Memory B cell (primary cell): Measurements from ENCODE around the gene PEG3.

Experiments
- ATAC-seq: fragments of 150-1000 bp; cut with Tn5 transposase; 2 replicates; pipeline ENCODE4 v1.10.0; 2021; ENCODE audit warnings: low read depth, mild to moderate bottlenecking, moderate library complexity
- DNase-seq, 2 donors: peaks; one replicate each; pipeline ENCODE4 v3.0.0; 2022; ENCODE audit warnings: low spot score in 2 of 2
- H3K27ac Mint-ChIP-seq: one replicate; pipeline ENCODE4 v1.8.0; 2022; ENCODE audit warnings: mild to moderate bottlenecking, moderate library complexity, mixed read lengths
- H3K27me3 Mint-ChIP-seq: one replicate; pipeline ENCODE4 v1.8.0; 2022; ENCODE audit warnings: mixed read lengths
- H3K36me3 Mint-ChIP-seq: one replicate; pipeline ENCODE4 v1.8.0; 2022; ENCODE audit warnings: mild to moderate bottlenecking, mixed read lengths
- H3K4me1 Mint-ChIP-seq: one replicate; pipeline ENCODE4 v1.8.0; 2022; ENCODE audit warnings: mixed read lengths
- H3K4me3 Mint-ChIP-seq: one replicate; pipeline ENCODE4 v1.8.0; 2022; ENCODE audit warnings: mild to moderate bottlenecking, moderate library complexity, mixed read lengths
- H3K9me3 Mint-ChIP-seq: one replicate; pipeline ENCODE4 v1.8.0; 2022; ENCODE audit warnings: mixed read lengths

Gene PEG3

DNA sequence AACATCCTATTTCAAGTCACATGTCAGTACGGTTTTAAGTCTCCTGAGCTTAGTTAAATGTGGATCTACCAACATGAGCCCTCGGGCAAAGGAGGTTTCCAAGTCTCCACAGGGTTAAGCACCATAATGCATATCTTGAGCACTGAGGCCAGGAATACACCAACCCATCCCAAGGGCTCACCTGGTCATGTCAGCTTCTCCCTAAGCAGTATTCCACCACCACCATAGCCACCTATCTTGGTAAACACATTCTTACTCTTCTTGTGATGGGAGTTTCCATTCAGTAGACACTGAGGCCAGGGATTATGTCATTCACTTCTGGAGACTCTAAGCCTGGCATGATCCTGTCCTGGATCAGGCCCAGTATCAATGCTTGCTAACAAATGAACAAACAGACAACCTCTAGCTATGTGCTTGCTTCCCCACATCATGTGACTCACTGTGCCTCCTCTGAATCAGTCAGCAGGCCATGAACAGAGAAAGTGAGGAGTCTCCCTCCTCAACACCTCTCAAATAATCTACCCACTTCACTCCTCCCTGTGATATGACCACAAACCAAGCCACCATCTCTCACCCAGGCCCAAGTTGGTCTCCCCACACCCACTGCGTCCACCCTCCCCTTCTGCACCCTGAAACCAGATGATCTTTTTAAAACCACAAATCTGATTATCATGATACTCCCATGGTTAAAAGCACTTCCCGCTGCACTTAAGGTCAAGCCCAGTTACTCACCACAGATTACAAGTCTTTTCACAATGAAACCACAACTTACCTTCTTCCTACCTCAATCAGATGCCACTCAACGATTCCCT is 5.8 kb downstream of the PEG3 start:
- ATAC-seq (no peak), DNase-seq (no peak)
- no peaks in the 10 kb centered on the region for H3K4me1 Mint-ChIP-seq
- peaks cover 4% of the 10 kb centered on the region for H3K27me3 Mint-ChIP-seq
- no peak overlapping the region for H3K27ac Mint-ChIP-seq
- peaks cover 3% of the 10 kb centered on the region for H3K36me3 Mint-ChIP-seq
- peaks cover 22% of the 10 kb centered on the region for H3K9me3 Mint-ChIP-seq
- H3K4me3 Mint-ChIP-seq, result no peak overlapping the region

DNA sequence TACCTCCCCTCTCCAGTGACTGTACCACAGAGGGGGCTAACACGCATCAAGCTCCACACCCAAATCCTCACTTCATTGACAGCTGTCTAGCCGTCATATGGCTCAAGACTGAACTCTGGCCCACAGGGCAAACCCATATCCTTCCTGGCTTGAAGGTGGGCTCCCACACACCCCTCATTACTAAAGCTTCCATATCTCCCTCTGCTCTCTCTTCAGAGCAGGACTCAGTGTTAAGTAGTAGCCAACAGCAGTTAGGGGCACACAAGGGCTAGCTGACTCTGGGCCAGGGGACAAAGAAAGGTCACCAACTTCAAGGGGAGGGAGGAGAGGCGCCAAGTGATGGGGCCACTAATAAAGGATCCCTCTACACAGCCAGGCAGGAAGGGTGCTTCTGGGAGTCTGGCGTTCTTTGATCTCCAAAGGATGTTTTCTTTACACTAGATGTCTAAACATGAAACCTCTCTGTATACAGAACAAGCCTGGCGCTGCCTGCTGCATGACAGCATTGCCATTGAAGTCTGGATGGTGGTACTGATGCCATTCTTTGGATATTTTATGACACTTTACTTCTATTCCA is 8.1 kb downstream of the PEG3 start:
- no peak for DNase-seq
- ATAC-seq, result no peak
- Mint-ChIP-seq H3K4me3 (no peak overlapping the region), H3K36me3 (no peaks in the 10 kb centered on the region), H3K27ac (no peak overlapping the region), H3K9me3 (peaks cover 17% of the 10 kb centered on the region), H3K4me1 (no peaks in the 10 kb centered on the region), H3K27me3 (no peaks in the 10 kb centered on the region)

DNA sequence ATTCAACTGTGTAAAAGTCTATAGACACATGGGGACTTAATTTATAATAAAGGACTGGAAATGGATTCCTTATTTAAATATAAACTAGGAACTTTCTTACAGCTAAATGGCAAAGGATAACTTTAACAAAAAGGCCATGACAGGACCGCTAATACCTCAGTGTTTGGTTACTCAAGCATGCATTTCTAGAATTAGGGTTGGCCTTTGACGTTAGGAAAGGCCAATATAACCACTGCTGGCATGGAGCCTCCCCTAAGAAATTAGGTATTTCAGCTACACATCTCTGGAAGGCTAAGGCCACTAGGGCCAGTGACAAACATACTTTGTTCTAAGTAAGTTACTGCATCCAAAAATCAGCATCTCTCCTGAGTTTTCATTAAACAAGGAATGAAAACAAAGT is 9.3 kb downstream of the PEG3 start:
- no peak for DNase-seq
- Mint-ChIP-seq H3K36me3 (no peaks in the 10 kb centered on the region), H3K4me3 (no peak overlapping the region), H3K4me1 (no peaks in the 10 kb centered on the region), H3K9me3 (peaks cover 14% of the 10 kb centered on the region), H3K27me3 (no peaks in the 10 kb centered on the region), H3K27ac (no peak overlapping the region)
- no peak for ATAC-seq

DNA sequence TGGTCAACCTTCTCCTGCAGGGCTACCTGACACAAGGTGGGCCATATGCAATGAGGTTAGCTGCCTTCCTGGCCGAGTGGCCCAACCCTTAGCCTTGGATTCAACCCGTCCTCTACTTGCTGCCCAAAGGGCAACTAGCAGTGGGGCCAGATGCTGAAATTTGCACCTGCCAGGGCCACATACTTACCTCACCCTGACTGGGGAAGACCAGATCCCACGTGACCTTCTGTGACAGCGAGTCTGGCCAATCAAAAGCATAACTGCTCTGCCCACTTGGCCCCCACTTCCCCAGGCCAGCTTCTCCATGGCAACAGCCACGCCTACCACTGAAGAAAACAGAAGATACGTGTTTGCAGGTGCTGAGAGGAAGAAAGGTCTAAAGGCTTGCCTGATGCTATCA is 10.9 kb downstream of the PEG3 start:
- Mint-ChIP-seq H3K27ac (no peak overlapping the region), H3K4me1 (no peaks in the 10 kb centered on the region), H3K9me3 (peaks cover 7% of the 10 kb centered on the region), H3K27me3 (no peaks in the 10 kb centered on the region), H3K4me3 (no peak overlapping the region), H3K36me3 (no peaks in the 10 kb centered on the region)
- ATAC-seq (no peak), DNase-seq (no peak)

DNA sequence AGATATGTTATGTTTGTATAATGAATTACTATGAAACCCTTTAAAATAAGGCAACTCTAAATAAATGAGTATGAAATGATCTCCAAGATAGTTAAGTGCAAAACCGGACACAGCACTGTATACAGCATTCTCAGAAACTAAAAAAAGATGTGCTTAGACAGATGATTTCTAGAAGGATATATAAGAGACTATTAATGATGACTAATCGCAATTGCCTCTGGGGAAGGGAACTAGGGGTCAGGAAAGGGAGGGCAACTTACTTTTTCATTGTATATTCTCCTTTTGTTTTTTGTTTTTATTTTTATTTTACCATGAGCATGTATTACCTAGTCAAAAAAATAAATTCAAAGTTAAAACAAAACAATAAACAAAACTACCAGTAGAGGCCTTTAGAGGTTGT is 12.8 kb downstream of the PEG3 start:
- ATAC-seq, result no peak
- H3K27ac Mint-ChIP-seq, result no peak overlapping the region
- DNase-seq, result no peak
- no peak overlapping the region for H3K4me3 Mint-ChIP-seq
- no peaks in the 10 kb centered on the region for H3K27me3 Mint-ChIP-seq
- no peaks in the 10 kb centered on the region for H3K4me1 Mint-ChIP-seq
- H3K36me3 Mint-ChIP-seq, result no peaks in the 10 kb centered on the region
- H3K9me3 Mint-ChIP-seq, result peaks cover 6% of the 10 kb centered on the region

DNA sequence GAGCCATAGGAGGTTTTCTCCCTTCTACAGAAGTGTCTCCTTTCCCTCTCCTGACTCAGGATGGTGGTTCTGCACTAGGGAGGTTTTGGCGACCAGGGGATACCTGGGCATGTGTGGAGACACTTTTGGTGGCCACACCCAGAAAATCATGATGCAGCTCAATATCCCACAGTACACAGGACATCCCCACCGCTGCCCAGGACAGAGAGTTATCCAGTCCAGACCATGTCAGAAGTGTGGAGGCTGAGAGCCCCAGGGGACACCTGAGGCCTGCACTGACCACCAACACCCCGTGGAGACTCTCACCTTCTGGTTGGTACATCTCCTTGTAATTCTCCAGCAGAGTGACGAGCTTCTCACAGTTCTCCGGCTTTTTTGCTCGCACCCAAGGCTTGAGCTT is 16.6 kb downstream of the PEG3 start:
- ATAC-seq (no peak), DNase-seq (no peak)
- no peaks in the 10 kb centered on the region for H3K4me1 Mint-ChIP-seq
- no peaks in the 10 kb centered on the region for H3K36me3 Mint-ChIP-seq
- no peaks in the 10 kb centered on the region for H3K27me3 Mint-ChIP-seq
- no peak overlapping the region for H3K4me3 Mint-ChIP-seq
- H3K9me3 Mint-ChIP-seq, result peaks cover 5% of the 10 kb centered on the region
- no peak overlapping the region for H3K27ac Mint-ChIP-seq

DNA sequence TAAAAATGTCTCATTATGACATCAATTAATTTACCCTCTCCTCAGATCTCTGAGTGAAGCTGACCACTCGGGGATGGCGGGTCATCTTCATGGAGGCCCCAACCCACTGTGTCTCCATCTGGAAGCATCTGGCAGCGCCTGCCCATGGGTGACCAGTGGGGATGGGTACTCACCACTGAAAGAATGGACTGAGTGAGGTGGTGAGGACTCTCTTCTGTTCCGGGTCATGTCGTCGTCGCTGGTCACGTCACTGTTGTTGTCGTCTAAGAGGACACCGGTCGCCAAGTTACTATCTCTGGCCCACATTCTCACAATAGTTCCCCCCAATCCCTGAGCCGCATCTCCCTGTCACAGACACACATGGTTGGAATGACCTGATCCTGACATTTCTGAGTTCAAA is 17.1 kb downstream of the PEG3 start:
- Mint-ChIP-seq H3K9me3 (peaks cover 9% of the 10 kb centered on the region), H3K4me1 (no peaks in the 10 kb centered on the region)

DNA sequence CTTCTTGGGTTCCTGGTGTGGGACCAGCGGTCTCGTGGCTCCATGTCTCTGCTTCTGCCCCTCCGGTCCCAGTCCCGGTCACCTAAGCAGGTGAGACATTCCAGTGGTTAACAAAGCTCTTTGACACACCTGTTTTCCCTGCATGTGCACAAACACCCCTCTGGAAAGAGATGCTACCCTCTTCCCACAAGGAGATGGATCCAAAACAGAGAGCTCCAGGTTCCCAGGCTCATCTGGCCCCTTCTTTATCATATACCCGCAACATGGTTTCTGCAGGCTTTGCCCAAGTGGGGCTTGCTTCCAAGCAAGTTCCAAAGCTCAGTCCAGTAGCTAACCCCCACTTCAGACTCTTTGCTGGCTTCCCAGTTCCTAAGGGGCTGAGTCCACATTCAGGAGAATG is 17.8 kb downstream of the PEG3 start:
- Mint-ChIP-seq H3K9me3 (peaks cover 10% of the 10 kb centered on the region), H3K27me3 (no peaks in the 10 kb centered on the region), H3K27ac (no peak overlapping the region), H3K36me3 (no peaks in the 10 kb centered on the region), H3K4me3 (no peak overlapping the region), H3K4me1 (no peaks in the 10 kb centered on the region)
- ATAC-seq (no peak), DNase-seq (no peak)

More for the DNA sequence above, 17.1 kb downstream of the PEG3 start:
- no peak overlapping the region for H3K4me3 Mint-ChIP-seq
- DNase-seq, result no peak
- ATAC-seq, result no peak
- no peaks in the 10 kb centered on the region for H3K36me3 Mint-ChIP-seq
- no peaks in the 10 kb centered on the region for H3K27me3 Mint-ChIP-seq
- H3K27ac Mint-ChIP-seq, result no peak overlapping the region

DNA sequence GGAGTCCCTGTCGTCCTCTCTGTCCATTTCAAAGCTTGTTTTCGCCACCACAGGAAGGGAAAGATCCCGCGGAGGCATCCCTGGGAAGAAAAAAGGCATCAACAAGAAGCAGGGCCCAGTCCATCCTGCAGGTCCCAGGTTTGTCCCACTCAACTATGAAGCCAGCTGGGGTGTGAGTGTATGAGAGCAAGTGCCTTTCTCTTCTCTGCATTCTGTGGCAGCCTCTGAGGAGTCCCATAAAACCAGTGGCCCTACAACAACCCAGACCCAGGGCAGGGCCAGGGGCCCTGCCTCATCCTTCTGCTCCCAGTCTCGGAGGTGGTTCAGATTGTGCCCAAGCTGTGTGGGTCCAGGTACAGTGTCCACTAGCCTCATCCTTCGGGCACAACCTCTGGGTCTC is 18.9 kb downstream of the PEG3 start:
- no peaks in the 10 kb centered on the region for H3K36me3 Mint-ChIP-seq
- no peak overlapping the region for H3K4me3 Mint-ChIP-seq
- no peak for ATAC-seq
- no peaks in the 10 kb centered on the region for H3K4me1 Mint-ChIP-seq
- peaks cover 15% of the 10 kb centered on the region for H3K9me3 Mint-ChIP-seq
- no peak overlapping the region for H3K27ac Mint-ChIP-seq
- DNase-seq, result no peak
- H3K27me3 Mint-ChIP-seq, result no peaks in the 10 kb centered on the region

DNA sequence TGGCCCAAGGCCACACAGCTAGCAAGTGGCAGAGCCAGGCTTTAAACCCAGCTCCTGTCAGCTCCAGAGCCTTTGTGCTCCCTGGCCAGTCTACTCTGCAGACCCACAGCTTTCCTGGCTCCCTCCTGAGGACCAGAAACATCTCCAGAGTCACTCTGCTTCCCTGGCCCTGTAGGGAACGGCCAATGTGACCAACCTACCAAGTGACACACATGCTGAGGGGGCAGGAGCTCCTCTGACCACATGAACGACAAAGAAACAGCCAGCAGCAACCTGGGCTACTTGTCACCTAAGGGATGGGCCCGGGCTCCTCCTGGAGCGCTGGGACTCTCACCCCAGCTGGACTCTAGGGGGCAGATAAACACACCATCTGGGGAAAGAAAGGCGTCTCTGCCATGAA is 19.3 kb downstream of the PEG3 start:
- H3K4me3 Mint-ChIP-seq, result no peak overlapping the region
- no peaks in the 10 kb centered on the region for H3K27me3 Mint-ChIP-seq
- H3K36me3 Mint-ChIP-seq, result no peaks in the 10 kb centered on the region
- ATAC-seq, result no peak
- no peak overlapping the region for H3K27ac Mint-ChIP-seq
- DNase-seq, result no peak
- no peaks in the 10 kb centered on the region for H3K4me1 Mint-ChIP-seq
- H3K9me3 Mint-ChIP-seq, result peaks cover 17% of the 10 kb centered on the region

DNA sequence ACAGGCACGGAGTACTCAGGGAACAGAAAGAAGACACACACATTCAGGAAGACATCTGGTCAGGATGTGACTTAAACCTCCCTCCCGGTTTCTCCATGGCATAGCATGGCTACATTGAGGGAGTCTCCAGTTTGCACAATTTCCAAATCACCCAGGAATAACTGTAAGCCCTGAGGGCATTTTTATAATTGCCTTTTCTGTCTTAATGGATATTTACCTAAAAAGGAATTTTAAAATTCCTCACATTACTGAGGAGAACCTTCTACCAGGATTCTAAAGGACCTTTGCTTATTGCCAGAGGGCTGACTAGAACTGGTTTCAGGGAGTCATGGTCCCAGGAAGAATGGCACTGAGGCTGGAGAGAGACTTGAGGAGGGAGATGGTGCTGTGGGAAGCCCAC is 21.4 kb downstream of the PEG3 start:
- no peak overlapping the region for H3K27ac Mint-ChIP-seq
- ATAC-seq, result no peak
- no peak overlapping the region for H3K4me3 Mint-ChIP-seq
- H3K4me1 Mint-ChIP-seq, result no peaks in the 10 kb centered on the region
- no peaks in the 10 kb centered on the region for H3K36me3 Mint-ChIP-seq
- no peaks in the 10 kb centered on the region for H3K27me3 Mint-ChIP-seq
- no peak for DNase-seq
- H3K9me3 Mint-ChIP-seq, result peaks cover 14% of the 10 kb centered on the region

DNA sequence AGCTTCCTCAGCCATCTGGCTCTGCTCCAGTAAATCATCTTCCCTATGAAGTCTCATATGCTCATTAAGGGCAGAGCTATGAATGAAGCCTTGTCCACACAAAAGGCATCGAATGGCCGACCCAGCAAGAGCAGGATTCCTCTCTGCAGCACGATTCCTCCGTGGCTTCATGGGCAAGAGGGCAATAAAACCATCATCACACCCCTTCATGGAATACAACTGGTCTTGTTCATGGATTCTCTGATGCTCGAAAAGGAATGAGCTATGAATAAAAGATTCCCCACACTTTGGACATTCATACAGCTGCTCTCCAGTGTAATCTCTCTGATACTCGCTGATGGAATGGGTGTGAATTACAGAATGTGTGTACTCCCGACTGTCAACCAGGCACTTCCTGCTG is 25.9 kb downstream of the PEG3 start:
- Mint-ChIP-seq H3K9me3 (peaks cover 19% of the 10 kb centered on the region), H3K36me3 (no peaks in the 10 kb centered on the region), H3K4me1 (no peaks in the 10 kb centered on the region), H3K4me3 (no peak overlapping the region), H3K27me3 (no peaks in the 10 kb centered on the region), H3K27ac (no peak overlapping the region)
- no peak for ATAC-seq
- no peak for DNase-seq

DNA sequence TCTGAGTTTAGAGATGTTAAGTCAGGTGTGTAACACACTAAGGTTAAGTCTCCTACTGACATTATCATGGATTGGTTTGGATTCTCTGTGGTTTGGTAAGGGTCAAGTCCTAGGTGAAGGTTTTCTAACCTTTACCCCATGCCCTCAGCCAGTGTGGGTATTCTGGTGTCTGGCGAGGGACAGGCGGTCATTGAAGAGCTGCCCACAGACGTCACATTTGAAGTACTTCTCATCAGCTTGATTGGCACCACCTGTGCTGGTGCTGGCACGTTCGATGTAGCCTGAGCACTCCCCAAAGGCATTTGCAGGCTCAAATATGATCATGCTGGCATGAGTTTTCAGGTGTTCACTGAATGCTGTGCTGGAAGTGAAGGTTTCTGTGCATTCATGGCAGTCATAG is 27.0 kb downstream of the PEG3 start:
- Mint-ChIP-seq H3K4me1 (no peaks in the 10 kb centered on the region), H3K4me3 (no peak overlapping the region), H3K9me3 (peaks cover 15% of the 10 kb centered on the region), H3K27ac (no peak overlapping the region), H3K27me3 (no peaks in the 10 kb centered on the region), H3K36me3 (no peaks in the 10 kb centered on the region)
- no peak for ATAC-seq
- DNase-seq, result no peak

DNA sequence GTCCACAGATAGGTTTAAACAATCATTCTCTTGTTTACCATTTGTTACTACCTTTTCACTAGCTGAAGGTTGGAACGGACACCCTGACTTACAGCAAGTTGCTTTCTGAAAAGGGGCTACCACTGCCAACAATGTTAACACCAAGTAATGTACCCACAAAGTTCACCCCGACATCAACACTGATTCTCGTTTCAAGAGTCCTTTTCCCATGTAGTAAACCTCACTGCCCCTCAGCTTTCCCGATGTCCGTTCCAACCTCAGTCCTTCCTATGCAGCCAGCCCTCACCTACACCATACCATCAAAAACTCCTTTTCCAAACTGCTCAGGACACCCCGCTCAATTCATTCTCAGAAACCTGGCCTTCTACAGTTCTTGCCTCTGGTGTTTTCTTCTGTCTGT is 29.0 kb downstream of the PEG3 start:
- no peaks in the 10 kb centered on the region for H3K4me1 Mint-ChIP-seq
- DNase-seq, result no peak
- H3K36me3 Mint-ChIP-seq, result no peaks in the 10 kb centered on the region
- peaks cover 8% of the 10 kb centered on the region for H3K9me3 Mint-ChIP-seq
- no peak overlapping the region for H3K27ac Mint-ChIP-seq
- ATAC-seq, result no peak
- H3K27me3 Mint-ChIP-seq, result no peaks in the 10 kb centered on the region
- no peak overlapping the region for H3K4me3 Mint-ChIP-seq

DNA sequence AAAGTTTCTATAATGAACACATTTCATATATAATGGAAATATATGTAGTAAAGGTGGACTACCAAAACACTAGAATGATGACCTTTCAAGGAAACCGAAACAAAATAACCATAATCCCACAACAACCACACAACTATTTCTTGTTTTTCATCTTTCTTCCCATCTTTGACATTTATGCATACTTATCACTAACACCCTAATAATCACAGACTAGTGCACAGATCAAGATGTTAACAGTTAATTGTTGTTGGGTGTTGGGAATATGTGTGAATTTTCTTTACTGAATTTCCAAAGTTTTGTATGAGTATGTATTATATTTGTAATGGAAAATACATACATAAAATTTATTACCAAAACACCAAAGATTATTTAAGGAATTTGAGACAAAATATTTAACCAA is 30.3 kb downstream of the PEG3 start:
- no peak for DNase-seq
- Mint-ChIP-seq H3K9me3 (peaks cover 14% of the 10 kb centered on the region), H3K27ac (no peak overlapping the region), H3K27me3 (no peaks in the 10 kb centered on the region), H3K4me1 (no peaks in the 10 kb centered on the region), H3K36me3 (no peaks in the 10 kb centered on the region), H3K4me3 (no peak overlapping the region)
- no peak for ATAC-seq
